Activated T-helper 2 cell treated with anti-CD3 and anti-CD28 coated beads, Interferon-gamma antibody, Interleukin-2, Interleukin-4, amounts not matched to agents 10 μg/mL and 5 μg/mL and 100 μg/mL, durations not matched to agents 14 hours and 24 hours and 36 hours (primary cell): ENCODE results near the gene NCAPH2. TPM values are rescaled to one million over a fixed set of nuclear protein-coding genes. Genes with fewer than 3 reads are reported as not detected.
"Not testable (repeated sequence)": the region's sequence is repeated elsewhere in the genome, so short reads cannot be mapped to it uniquely, and the experiment has no call there.

Experiments
- DNase-seq: peaks from one replicate; pipeline ENCODE4 v3.0.0; 2021; ENCODE audit warnings: low spot score
- H3K27ac Mint-ChIP-seq: one replicate; pipeline ENCODE4 v1.8.0; 2021; ENCODE audit warnings: mixed read lengths
- H3K27me3 Mint-ChIP-seq: one replicate; pipeline ENCODE4 v1.8.0; 2021; ENCODE audit warnings: low read depth, mixed read lengths
- H3K36me3 Mint-ChIP-seq: one replicate; pipeline ENCODE4 v1.8.0; 2021; ENCODE audit warnings: low read depth, mixed read lengths
- H3K4me1 Mint-ChIP-seq: one replicate; pipeline ENCODE4 v1.8.0; 2021; ENCODE audit warnings: low read depth, mixed read lengths
- H3K4me3 Mint-ChIP-seq: one replicate; pipeline ENCODE4 v1.8.0; 2021; ENCODE audit warnings: low read depth, mild to moderate bottlenecking, moderate library complexity, mixed read lengths
- H3K9me3 Mint-ChIP-seq: one replicate; pipeline ENCODE4 v1.8.0; 2021; ENCODE audit warnings: mixed read lengths
- intact Hi-C: fragments of 100-400 bp; cut with micrococcal nuclease; formaldehyde crosslinking; loops from one replicate; pipeline ENCODE4 v1.15.1; 2023
- total RNA-seq: library from RNA; stranded (reverse); gene quantifications from 2 replicates; pipeline ENCODE4 v1.2.3, GENCODE V29; 2022

Gene NCAPH2
- total RNA-seq, 1 donor from 2014 or later = 112 TPM

DNA sequence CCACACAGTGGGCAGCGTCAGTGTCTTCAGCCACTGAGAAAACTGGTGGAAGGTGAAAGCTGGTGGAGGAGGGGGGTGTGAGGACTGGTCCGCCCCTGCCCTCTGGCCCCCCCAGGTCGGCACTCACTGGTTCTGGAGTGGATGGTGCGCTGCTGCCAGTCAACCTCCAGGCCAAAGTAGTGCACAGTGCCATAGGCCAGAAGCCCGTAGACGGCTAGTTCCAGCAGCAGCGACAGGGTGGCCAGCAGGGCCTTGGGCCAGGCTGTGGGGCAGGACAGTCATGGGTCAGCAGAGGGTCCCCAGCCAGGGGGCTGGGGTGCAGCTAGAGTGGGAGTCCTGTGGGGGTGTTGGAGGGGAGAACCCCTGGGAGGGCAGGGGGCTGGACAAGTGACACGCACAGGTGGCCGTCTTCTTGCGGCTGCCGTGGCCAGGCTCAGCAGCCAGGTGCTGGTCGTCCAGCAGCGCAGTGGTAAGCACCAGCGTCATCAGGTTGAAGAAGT lies 2.7 kb upstream of the NCAPH2 start:
- Mint-ChIP-seq H3K27me3 (no peaks in the 10 kb centered on the region), H3K27ac (no peak overlapping the region), H3K36me3 (peaks cover 8% of the 10 kb centered on the region), H3K4me1 (peaks cover 10% of the 10 kb centered on the region), H3K9me3 (no peaks in the 10 kb centered on the region), H3K4me3 (peak overlapping the region; percentile 21)
- intact Hi-C loops = no loop called here
- no peak for DNase-seq

DNA sequence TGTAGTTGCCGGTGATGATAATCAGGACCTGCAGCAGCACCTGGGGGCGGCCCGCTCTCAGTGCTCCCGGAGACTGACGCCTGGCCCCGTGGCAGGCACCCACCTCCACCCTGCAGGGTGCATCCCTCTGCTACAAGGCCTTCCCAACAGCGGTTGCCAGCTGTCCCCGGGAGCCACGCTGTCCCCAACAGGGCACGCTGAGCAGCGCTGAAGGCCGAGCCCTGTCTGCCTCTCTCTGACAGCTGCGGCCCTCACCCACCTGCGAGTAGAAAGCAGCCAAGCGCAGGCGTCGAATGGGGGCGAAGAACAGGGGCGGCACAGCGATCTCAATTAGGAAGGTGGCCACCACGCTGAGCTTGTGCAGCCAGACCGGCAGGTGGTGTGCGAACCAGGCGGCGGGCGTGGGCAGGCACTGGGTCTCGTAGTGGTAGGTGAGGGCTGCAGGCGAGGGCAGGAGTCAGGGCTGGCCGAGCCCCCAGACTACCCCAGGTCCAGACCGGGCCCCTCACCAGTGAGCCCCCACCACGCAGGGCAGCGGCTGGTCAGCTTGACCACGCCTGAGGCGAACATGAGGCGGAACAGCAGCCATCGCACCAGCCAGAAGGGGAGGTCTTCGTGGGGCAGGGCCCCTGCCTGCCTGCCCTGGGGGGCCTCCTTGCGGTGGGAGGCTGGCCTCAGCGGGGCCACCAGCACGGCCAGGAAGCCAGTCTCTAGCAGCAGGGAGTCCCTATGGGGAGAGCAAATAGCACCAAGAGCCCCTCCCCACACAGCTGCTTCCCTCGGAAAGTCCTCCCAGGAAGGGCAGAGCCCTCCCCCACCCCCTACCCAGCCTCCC lies 2.0 kb upstream of the NCAPH2 start:
- intact Hi-C loops = no loop called here
- H3K27ac Mint-ChIP-seq = no peak overlapping the region
- H3K4me1 Mint-ChIP-seq = peaks cover 10% of the 10 kb centered on the region
- H3K4me3 Mint-ChIP-seq = peak overlapping the region; percentile 96
- H3K9me3 Mint-ChIP-seq = no peaks in the 10 kb centered on the region
- no peaks in the 10 kb centered on the region for H3K27me3 Mint-ChIP-seq
- H3K36me3 Mint-ChIP-seq = peaks cover 8% of the 10 kb centered on the region
- no peak for DNase-seq

DNA sequence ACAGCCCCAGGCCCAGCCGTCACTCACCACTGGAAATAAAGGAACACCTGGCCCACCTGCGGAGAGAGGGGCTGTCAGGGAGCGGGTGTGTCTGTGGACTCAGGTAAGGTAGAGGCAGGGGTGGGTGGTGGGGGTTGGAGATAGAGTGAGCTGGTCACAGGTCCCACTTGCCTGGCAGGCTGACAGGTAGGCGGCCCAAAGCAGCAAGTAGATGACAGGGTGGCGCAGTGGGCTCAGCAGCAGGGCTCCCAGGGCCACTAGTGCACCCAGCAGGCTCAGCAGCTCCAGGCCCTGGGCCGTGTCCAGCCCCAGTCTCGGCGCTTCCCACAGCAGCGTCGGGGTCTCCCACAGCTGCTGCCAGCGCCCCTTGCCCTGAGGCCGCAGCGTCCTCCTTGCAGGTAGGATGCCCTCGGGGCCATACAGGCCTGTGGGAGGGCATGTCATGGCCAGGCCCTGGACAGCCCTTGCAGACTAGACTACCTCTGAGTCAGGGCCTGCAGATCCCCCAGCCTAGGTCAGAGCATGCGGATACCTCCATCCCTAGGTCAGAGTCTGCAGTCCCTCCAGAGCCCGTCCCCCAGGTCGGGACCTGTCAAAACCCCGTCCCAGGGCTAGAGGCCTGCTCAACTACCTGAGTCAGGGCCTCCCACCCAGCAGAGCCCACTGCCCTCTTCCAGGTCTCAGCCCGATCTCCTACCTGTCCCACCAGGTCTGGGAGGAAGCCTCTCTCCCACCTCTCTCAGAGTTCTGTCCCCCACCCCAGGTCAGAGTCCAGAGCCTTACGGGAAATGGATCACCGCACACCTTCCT lies 1.2 kb upstream of the NCAPH2 start:
- Mint-ChIP-seq H3K4me3 (peak overlapping the region; percentile 96), H3K27ac (peak overlapping the region; percentile 79), H3K4me1 (peaks cover 10% of the 10 kb centered on the region), H3K9me3 (no peaks in the 10 kb centered on the region), H3K27me3 (no peaks in the 10 kb centered on the region), H3K36me3 (peaks cover 8% of the 10 kb centered on the region)
- intact Hi-C loops = no loop called here
- no peak for DNase-seq

DNA sequence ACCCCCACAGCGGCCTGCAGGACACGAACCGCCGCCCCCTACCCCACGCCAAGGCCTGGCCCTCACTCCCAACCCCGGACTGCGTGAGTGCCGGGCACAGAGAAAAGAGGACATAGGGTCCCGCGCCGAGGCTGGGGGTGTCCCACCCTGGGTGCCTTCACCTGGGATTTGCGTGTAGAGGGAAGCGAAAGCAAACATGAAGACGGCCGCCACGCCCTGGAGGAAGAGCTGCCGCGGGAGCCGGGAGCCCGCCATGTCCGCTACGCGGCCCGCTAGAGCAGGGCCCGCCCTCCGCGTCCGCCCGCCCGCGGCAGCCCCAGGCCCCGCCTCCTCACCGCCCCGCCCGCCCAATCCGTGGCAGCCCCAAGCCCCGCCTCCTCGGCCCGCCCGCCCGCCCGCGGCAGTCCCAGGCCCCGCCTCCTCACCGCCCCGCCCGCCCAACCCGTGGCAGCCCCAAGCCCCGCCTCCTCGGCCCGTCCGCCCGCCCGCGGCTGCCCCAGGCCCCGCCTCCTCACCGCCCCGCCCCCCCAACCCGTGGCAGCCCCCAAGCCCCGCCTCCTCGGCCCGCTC lies 518 bp upstream of the NCAPH2 start, which contains the start of gene LMF2:
Gene LMF2 (minus strand): TSS at position 282 of the 570 bp plus-strand sequence. CDS start 27 bp downstream, at position 255.
- H3K4me1 Mint-ChIP-seq = peaks cover 15% of the 10 kb centered on the region
- DNase-seq = peak; percentile 90
- peaks cover 15% of the 10 kb centered on the region for H3K36me3 Mint-ChIP-seq
- no peaks in the 10 kb centered on the region for H3K9me3 Mint-ChIP-seq
- intact Hi-C loops = no loop called here
- peak within 1 kb of the TSS; percentile 94 for H3K27ac Mint-ChIP-seq
- H3K4me3 Mint-ChIP-seq = peak within 1 kb of the TSS; percentile 96
- no peaks in the 10 kb centered on the region for H3K27me3 Mint-ChIP-seq

DNA sequence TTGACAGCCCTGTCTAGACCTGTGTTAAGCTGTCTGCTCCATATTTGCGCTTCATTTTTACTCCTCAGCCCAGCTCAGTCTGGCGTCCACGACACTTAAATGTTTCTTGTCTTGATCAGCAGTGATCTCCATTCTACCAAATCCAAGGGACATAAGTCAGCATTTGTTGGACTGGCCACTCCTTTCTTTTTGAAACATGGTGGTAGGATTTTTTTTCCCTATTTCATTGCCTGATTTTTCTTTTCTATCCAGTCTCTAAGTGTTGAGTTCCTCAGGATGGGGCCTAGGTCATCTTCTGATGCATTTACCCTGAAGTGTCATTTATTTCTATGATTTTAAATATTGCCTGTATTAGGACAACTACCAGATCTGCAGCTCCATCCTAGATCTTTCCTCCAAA lies 873 bp downstream of the NCAPH2 start:
- Mint-ChIP-seq H3K27me3 (no peaks in the 10 kb centered on the region), H3K36me3 (peaks cover 18% of the 10 kb centered on the region), H3K27ac (peak overlapping the region; percentile 91), H3K4me1 (peaks cover 16% of the 10 kb centered on the region), H3K4me3 (peak overlapping the region; percentile 92), H3K9me3 (no peaks in the 10 kb centered on the region)
- intact Hi-C loops = loop anchor here (1.0 to 2.0 kb wide), 2 partner anchors 16 to 74 kb away; partner anchors contain the start of genes CHKB and SCO2
- DNase-seq = no peak

DNA sequence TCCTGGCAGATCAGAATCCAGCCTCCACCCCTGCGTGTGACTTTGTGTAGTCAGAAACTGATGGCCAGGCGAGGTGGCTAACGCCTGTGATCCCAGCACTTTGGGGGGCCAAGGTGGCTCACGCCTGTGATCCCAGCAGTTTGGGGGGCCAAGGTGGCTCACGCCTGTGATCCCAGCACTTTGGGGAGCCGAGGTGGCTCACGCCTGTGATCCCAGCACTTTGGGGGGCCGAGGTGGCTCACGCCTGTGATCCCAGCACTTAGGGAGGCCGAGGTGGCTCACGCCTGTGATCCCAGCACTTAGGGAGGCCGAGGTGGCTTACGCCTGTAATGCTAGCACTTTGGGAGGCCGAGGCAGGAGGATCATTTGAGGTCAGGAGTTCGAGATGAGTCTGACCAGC lies 5.2 kb downstream of the NCAPH2 start:
- H3K27ac Mint-ChIP-seq = no peak overlapping the region
- no peak overlapping the region for H3K4me3 Mint-ChIP-seq
- intact Hi-C loops = no loop called here
- H3K36me3 Mint-ChIP-seq = peaks cover 43% of the 10 kb centered on the region
- no peaks in the 10 kb centered on the region for H3K27me3 Mint-ChIP-seq
- H3K9me3 Mint-ChIP-seq = no peaks in the 10 kb centered on the region
- DNase-seq = no peak
- peaks cover 21% of the 10 kb centered on the region for H3K4me1 Mint-ChIP-seq

DNA sequence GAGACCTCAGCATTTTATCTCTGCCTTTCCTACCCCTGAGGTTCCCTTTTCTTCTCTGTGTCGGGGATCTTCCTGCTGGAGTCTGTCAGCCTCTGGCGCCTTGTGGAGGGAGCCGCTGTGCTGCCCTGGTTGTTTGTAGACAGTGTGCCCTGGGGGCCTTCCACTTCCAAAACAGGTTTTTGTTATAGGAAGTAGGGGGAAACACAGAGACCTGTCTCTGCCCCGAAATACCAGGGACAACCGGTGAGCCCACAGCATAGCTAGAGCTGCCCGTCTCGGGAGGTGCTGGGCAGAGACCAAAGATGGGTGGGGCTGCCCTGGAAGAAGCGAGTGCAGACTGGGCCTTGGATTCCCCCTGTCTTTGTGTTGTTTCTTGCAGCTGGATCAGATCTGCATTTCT lies 8.0 kb downstream of the NCAPH2 start:
- DNase-seq = no peak
- Mint-ChIP-seq H3K4me1 (peaks cover 11% of the 10 kb centered on the region), H3K4me3 (no peak overlapping the region), H3K36me3 (peaks cover 57% of the 10 kb centered on the region), H3K9me3 (no peaks in the 10 kb centered on the region), H3K27me3 (no peaks in the 10 kb centered on the region), H3K27ac (no peak overlapping the region)
- intact Hi-C loops = no loop called here

DNA sequence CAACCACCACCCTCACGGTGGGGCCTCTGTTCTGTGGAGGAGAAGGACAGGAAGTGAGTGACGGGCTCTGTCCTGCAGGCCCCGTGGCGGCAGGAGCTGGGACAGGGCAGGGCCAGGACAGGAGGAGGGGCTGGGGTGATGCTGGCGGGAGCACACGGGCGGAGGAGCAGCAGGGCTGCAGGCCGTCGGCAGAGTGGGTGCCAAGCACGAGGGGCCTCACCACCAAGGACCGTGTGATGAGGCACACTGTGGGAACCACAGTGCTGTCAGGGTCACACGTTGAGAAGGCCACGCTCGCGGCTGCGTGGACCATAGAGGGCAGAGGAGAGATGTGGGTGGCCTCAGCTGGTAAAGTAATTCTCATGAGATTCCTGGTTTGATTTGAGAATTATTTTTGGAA lies 8.9 kb downstream of the NCAPH2 start:
- no peak for DNase-seq
- H3K27ac Mint-ChIP-seq = no peak overlapping the region
- peaks cover 11% of the 10 kb centered on the region for H3K4me1 Mint-ChIP-seq
- no peaks in the 10 kb centered on the region for H3K9me3 Mint-ChIP-seq
- no peaks in the 10 kb centered on the region for H3K27me3 Mint-ChIP-seq
- peaks cover 59% of the 10 kb centered on the region for H3K36me3 Mint-ChIP-seq
- intact Hi-C loops = no loop called here
- H3K4me3 Mint-ChIP-seq = no peak overlapping the region

DNA sequence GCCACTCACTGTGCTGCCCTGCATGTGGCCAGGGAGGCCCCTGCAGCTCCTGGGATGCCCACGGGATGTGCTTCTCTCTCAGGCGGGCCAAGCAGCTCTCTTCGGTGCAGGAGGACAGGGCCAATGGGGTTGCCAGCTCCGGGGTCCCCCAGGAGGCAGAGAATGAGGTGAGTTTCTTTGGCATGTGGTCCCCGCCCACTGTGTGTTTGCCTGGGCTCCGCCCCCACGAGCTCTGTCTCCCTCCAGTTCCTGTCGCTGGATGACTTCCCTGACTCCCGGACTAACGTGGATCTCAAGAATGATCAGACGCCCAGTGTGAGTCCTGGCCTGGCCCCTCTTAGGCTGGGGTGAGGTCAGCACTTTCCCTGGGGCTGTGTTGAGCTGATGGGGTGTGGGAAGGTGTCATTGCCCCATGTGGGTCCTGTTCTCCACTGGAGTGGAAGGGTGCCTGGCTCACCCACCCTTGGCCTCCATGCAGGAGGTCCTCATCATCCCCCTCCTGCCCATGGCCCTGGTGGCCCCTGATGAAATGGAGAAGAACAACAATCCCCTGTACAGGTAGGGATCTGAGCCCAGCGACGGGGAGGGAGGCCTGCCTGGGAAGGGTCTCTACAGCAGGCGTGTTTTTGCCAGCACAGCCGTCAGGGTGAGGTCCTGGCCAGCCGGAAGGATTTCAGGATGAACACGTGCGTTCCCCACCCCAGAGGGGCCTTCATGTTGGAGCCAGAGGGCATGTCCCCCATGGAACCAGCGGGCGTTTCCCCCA lies 9.7 kb downstream of the NCAPH2 start:
- peaks cover 5% of the 10 kb centered on the region for H3K4me1 Mint-ChIP-seq
- intact Hi-C loops = no loop called here
- H3K4me3 Mint-ChIP-seq = no peak overlapping the region
- H3K9me3 Mint-ChIP-seq = no peaks in the 10 kb centered on the region
- no peak for DNase-seq
- H3K36me3 Mint-ChIP-seq = peaks cover 53% of the 10 kb centered on the region
- H3K27ac Mint-ChIP-seq = no peak overlapping the region
- no peaks in the 10 kb centered on the region for H3K27me3 Mint-ChIP-seq

DNA sequence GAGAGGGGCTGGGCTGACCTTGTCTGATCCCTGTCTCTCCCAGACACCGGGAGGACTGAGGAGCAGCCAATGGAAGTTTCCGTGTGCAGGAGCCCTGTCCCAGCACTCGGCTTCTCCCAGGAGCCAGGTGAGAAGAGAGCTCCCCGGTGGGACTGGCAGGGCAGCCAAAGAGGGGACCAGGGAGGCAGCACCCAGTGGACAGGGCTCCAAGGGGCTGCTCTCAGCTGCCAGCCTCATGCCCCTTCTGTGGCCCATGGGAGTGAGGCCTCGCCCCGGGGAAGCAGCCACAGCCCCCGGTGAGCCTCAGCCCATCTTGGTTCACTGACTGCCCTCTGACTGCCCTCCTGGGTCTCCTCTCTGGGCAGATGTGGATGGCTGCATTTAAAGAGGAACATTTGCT lies 10.6 kb downstream of the NCAPH2 start:
- Mint-ChIP-seq H3K27me3 (no peaks in the 10 kb centered on the region), H3K9me3 (no peaks in the 10 kb centered on the region), H3K4me1 (peaks cover 5% of the 10 kb centered on the region), H3K4me3 (no peak overlapping the region), H3K27ac (no peak overlapping the region), H3K36me3 (peaks cover 59% of the 10 kb centered on the region)
- intact Hi-C loops = no loop called here
- DNase-seq = no peak

DNA sequence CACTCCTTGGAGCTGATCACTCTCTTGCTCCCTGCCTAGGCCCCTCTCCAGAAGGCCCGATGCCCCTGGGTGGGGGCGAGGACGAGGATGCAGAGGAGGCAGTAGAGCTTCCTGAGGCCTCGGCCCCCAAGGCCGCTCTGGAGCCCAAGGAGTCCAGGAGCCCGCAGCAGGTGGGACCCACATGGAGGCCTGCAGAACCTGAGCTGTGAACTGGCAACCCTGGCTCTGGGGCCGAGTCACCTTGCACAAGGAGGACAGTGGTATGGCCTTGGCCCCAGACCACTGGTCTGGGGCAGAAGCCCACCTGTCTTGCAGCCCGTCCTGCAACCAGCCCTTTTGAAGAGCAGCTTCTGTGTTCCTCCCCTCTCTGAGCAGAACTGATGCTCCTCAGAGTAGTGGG lies 11.1 kb downstream of the NCAPH2 start:
- Mint-ChIP-seq H3K4me3 (no peak overlapping the region), H3K9me3 (no peaks in the 10 kb centered on the region), H3K27me3 (no peaks in the 10 kb centered on the region), H3K27ac (no peak overlapping the region), H3K4me1 (peaks cover 5% of the 10 kb centered on the region), H3K36me3 (peaks cover 59% of the 10 kb centered on the region)
- intact Hi-C loops = no loop called here
- DNase-seq = no peak

DNA sequence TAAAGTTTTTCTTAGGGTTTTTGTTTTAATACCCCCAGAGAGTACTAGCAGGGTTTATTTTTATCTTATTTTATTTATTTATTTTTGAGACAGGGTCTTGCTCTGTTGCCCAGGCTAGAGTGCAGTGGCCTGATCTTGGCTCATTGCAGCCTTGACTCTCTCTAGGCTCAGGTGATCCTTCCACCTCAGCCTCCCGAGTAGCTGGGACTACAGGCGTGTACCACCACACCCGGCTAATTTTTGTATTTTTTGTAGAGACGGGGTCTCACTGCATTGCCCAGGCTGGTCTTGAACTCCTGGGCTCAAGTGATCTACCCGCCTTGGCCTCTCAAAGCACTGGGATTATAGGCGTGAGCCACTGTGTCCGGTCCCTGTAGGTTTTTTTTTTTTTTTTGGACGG lies 12.2 kb downstream of the NCAPH2 start:
- not testable (repeated sequence) for H3K9me3 Mint-ChIP-seq, H3K27ac Mint-ChIP-seq, H3K4me1 Mint-ChIP-seq, DNase-seq, H3K27me3 Mint-ChIP-seq, H3K4me3 Mint-ChIP-seq
- peaks cover 58% of the 10 kb centered on the region for H3K36me3 Mint-ChIP-seq
- intact Hi-C loops = loop anchor here (10.0 kb wide), 1 partner anchor 275 kb away; the partner anchor contains the start of gene TUBGCP6
